Measurements from ENCODE around the gene NEO1.

The NEO1 gene

GRCh38 chr15:73023071-73023470 is 29.2 kb upstream of the NEO1 start:
- no peak overlapping the region for H3K4me2 ChIP-seq (ENCODE audit: low read length)
- no peak overlapping the region for H3K27ac ChIP-seq (ENCODE audit: low read depth, low read length, poor library complexity, severe bottlenecking)
- no peaks in the 10 kb centered on the region for H3K27me3 ChIP-seq (ENCODE audit: insufficient read depth, low read length)
- H3K4me1 ChIP-seq (ENCODE audit: insufficient read depth, low read length, severe bottlenecking) = no peaks in the 10 kb centered on the region
- no peaks in the 10 kb centered on the region for H3K36me3 ChIP-seq (ENCODE audit: insufficient read depth, low read length)
- H4K20me1 ChIP-seq (ENCODE audit: insufficient read depth, low read length) = no peaks in the 10 kb centered on the region
- H3K9me2 ChIP-seq (ENCODE audit: low read depth, low read length) = no peaks in the 10 kb centered on the region
- H3K79me2 ChIP-seq (ENCODE audit: insufficient read depth, low read length) = no peaks in the 10 kb centered on the region
- TF ChIP-seq EZH2 (IDR thresholded peaks at IDR 0.05; ENCODE audit: borderline replicate concordance, low read length) (no peak), CTCF (IDR thresholded peaks at IDR 0.05; ENCODE audit: low read length) (no peak)
- H2AFZ ChIP-seq (ENCODE audit: low read length) = no peak overlapping the region
- H3K9ac ChIP-seq (ENCODE audit: low read length) = no peak overlapping the region
- H3K4me3 ChIP-seq (ENCODE audit: low read depth, low read length, poor library complexity, severe bottlenecking) = no peak overlapping the region
- H3F3A ChIP-seq (ENCODE audit: insufficient read depth, low read length) = no peaks in the 10 kb centered on the region
- H3K9me3 ChIP-seq (ENCODE audit: low read length) = no peaks in the 10 kb centered on the region

GRCh38 chr15:73024168-73024567 is 28.1 kb upstream of the NEO1 start:
- Histone ChIP-seq H3K27ac (ENCODE audit: low read depth, low read length, poor library complexity, severe bottlenecking) (no peak overlapping the region), H4K20me1 (ENCODE audit: insufficient read depth, low read length) (no peaks in the 10 kb centered on the region), H3F3A (ENCODE audit: insufficient read depth, low read length) (no peaks in the 10 kb centered on the region), H3K27me3 (ENCODE audit: insufficient read depth, low read length) (no peaks in the 10 kb centered on the region), H3K4me2 (ENCODE audit: low read length) (no peak overlapping the region), H3K9me3 (ENCODE audit: low read length) (no peaks in the 10 kb centered on the region), H3K36me3 (ENCODE audit: insufficient read depth, low read length) (no peaks in the 10 kb centered on the region), H3K79me2 (ENCODE audit: insufficient read depth, low read length) (no peaks in the 10 kb centered on the region), H3K9me2 (ENCODE audit: low read depth, low read length) (no peaks in the 10 kb centered on the region), H2AFZ (ENCODE audit: low read length) (no peak overlapping the region), H3K4me3 (ENCODE audit: low read depth, low read length, poor library complexity, severe bottlenecking) (no peak overlapping the region), H3K4me1 (ENCODE audit: insufficient read depth, low read length, severe bottlenecking) (no peaks in the 10 kb centered on the region), H3K9ac (ENCODE audit: low read length) (no peak overlapping the region)
- no peak for TF ChIP-seq EZH2 (IDR thresholded peaks at IDR 0.05; ENCODE audit: borderline replicate concordance, low read length)
- TF ChIP-seq CTCF (IDR thresholded peaks at IDR 0.05; ENCODE audit: low read length) = no peak

- TF ChIP-seq CTCF (IDR thresholded peaks at IDR 0.05; ENCODE audit: low read length) (no peak), EZH2 (IDR thresholded peaks at IDR 0.05; ENCODE audit: borderline replicate concordance, low read length) (no peak)
- Histone ChIP-seq H3K79me2 (ENCODE audit: insufficient read depth, low read length) (no peaks in the 10 kb centered on the region), H2AFZ (ENCODE audit: low read length) (no peak overlapping the region), H3K4me2 (ENCODE audit: low read length) (no peak overlapping the region), H3K9ac (ENCODE audit: low read length) (no peak overlapping the region), H3K36me3 (ENCODE audit: insufficient read depth, low read length) (no peaks in the 10 kb centered on the region), H3K27ac (ENCODE audit: low read depth, low read length, poor library complexity, severe bottlenecking) (no peak overlapping the region), H3K9me2 (ENCODE audit: low read depth, low read length) (no peaks in the 10 kb centered on the region), H3K27me3 (ENCODE audit: insufficient read depth, low read length) (no peaks in the 10 kb centered on the region), H3K4me1 (ENCODE audit: insufficient read depth, low read length, severe bottlenecking) (no peaks in the 10 kb centered on the region), H4K20me1 (ENCODE audit: insufficient read depth, low read length) (no peaks in the 10 kb centered on the region), H3F3A (ENCODE audit: insufficient read depth, low read length) (no peaks in the 10 kb centered on the region), H3K9me3 (ENCODE audit: low read length) (no peaks in the 10 kb centered on the region), H3K4me3 (ENCODE audit: low read depth, low read length, poor library complexity, severe bottlenecking) (no peak overlapping the region)
These were observed 25.7 kb upstream of the NEO1 start for GRCh38 chr15:73026511-73027054.

Measured in OCI-LY1 (cell line).